GM21381 (cell line): ENCODE measurements around the gene PMEPA1.
A peak's percentile ranks its signal among the peaks of the same experiment; 100 is the strongest.

Source experiments
- ATAC-seq: cut with Tn5 transposase; IDR thresholded peaks from one replicate; pipeline ENCODE4 v1.9.1; 2021; ENCODE audit warnings: mild to moderate bottlenecking, moderate library complexity; ENCODE audit not compliant: unreplicated experiment

PMEPA1 gene

GRCh38 chr20:57712851-57713504 is 3.2 kb upstream of the PMEPA1 start:
- ATAC-seq, result no peak

- no peak for ATAC-seq
Observed at GRCh38 chr20:57712341-57712740, 2.5 kb upstream of the PMEPA1 start.

DNA sequence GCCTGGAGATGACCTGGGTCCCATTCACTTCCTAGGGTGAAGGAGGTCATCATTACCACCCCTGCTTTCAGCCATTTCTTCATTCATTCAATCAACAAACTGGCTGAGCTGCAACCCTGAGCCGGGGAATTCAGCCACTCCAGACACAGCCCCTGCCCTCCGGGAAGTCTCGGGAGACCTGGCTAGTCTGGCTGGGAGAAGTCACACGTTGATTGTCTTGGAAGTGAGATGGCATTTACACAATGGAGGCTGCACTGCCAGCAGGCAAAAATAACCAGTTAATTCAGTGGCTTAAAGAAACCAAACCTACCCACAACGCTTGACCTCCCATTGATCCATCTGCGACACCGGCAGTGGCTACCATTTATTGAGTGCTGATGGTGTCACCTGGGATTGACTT is 2.0 kb upstream of the PMEPA1 start:
- ATAC-seq, result no peak

DNA sequence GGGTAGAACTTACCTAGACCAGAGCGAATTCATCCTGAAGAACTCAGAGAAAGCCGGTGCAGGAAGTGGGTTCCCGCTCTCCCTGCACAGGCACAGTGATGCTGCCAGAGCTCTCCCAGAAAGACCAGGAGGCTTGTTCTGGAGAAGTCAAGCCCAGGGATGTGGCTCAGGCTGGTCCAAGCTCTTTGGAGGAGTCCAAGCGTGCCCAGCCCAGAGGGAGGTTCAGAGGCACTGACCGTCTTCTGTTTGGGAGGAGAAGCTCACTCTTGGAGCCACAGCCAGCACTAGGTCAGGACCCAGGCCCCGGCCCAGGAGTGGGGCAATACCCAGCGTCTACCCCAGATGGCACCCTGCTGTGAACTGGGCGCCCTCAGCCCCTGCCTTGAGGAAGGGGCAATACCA is 1.5 kb upstream of the PMEPA1 start:
- no peak for ATAC-seq

GRCh38 chr20:57710841-57711240 is 1.0 kb upstream of the PMEPA1 start:
- ATAC-seq, result no peak

DNA sequence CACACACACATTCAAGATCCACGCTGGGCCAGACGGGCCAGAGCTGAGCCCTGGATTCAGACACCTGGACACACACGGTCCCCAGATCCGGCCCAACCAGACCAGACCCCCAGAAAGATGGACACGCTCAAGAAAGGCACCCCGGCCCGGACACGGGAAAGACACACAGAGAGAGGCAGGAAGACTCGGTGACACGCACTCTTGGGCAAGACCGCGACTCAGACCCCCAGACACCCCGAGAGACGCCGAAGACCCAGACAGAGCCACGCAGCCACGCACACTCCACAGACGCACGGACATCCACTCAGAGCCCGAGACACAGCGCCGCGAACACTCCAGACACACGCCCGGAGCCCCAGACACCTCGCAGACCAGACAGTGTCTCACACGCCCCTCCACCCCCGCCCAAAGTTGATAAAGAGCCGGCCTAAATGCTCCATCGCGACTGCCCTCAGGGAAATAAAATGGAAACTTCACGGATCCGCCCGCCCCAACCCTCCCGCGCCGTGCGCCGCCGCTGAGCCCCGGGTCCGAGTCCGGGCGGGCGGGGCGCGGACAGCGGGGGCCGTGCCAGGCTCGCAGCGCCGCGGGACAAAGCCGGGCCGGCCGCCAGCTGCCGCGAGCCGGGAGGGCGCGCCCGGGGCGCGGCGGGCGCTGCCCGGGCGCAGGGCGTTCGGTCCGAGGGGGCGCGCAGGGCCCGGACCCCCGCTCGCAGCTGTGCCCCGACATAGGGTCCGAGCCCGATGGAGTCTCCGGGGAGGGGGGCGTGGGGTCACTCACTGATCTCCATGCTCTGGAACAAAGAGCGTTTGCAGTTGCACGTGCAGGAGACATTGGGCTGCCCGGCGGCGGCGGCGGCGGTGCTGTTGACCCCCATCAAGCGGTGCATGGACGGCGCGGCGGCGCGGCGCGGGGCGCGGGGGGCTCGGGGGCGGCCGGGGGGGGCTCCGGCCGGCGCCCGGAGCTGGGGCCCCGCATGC is 831 bp downstream of the PMEPA1 start:
- peak; percentile 4 for ATAC-seq

DNA sequence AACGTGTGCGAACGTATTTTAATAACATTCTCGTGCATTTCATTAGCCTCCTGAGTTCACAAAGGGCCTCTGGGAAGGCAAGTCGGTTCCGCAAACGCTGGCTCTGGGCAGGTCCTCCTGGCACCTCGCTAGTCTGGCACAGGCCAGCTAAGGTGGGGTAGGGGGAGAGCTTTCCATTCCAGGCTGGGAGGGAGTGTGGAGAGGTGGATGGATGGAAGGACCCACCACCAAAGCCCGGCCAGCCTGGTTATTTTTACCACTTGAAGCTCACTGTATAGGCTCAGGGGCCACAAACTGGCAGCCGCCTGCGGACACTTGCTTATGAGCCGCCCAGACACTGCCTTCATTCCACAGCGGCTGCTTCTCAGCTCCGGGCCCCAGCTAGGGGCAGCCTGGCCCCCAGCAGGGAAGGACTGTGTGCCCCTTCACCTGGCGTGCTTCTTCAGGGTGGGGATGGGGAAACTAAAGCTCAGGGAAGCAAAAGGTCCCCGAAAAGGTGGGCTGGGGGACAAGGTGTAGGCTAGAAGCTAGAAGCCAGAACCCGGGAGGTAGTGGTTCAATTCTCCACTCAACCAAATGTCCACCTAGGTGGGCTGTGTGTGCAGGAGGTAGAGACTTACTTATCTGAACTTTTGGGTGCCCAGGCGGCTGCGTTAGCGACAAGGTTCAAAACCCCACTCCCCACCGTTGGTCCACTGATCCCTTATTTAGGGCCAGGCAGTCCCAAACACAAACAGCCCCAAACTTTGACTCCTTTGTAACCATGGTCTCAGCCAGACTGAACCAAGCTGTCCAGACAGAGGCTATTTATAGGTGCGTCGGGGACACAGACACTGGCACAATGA is 1.7 kb downstream of the PMEPA1 start:
- no peak for ATAC-seq

GRCh38 chr20:57707320-57707719 is 2.5 kb downstream of the PMEPA1 start:
- no peak for ATAC-seq

DNA sequence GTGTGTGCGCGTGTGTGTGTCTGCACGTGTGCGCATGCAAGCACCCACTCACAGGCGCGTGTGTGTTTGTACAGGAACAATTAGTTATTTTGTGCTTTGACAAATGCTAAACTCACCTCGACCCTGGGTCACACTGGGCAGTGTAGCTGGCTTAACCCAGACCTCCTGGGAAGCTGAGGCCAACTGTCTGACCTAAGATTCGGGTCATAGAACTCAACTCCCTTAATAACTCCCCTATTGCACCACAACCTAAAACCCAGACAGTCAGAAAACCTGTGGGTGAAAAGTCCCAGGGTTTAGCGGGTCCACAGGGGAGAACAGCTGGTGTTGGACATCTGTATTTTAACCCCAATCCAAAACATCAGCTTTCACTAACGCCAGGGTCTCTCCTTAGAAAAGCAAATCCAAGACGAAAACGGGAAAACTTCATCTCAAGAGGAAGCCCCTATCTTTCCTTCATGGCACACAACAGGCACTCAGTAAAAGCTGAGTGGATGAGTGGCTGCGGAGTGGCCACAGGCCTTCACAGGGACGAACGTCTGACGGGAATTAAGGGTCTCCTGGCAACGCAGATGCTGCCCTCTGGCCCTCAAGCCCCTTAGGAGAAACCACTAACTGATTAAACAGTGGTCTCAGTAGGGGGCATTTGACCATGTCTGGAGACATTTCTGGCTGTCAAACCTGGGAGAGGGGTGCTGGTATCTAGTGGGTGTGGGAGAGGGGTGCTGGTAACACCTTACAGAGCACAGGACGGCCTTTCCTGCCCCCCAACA is 4.5 kb downstream of the PMEPA1 start:
- ATAC-seq, result no peak

GRCh38 chr20:57704245-57704644 is 5.6 kb downstream of the PMEPA1 start:
- ATAC-seq, result no peak

- no peak for ATAC-seq
Observed at GRCh38 chr20:57703013-57703412, 6.8 kb downstream of the PMEPA1 start.

DNA sequence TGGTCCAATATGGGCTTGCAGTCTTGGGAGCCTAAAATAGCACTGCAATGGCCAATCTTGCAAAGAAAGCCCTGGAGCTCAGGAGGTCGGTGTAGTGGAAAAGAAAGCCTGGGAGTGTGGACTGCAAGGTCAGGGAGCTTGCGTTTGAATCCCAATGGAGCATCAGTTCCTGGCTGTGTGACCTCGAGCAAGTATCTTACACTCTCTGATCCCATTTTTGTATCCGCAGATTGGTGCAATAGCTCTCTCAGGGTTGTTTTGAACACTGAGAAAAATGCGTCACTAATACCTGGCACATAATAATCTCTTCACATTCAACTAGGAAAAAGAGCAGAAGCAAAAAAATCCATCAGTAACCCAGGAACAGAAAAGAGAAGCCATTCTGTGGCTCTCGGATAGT is 7.3 kb downstream of the PMEPA1 start:
- ATAC-seq, result no peak

DNA sequence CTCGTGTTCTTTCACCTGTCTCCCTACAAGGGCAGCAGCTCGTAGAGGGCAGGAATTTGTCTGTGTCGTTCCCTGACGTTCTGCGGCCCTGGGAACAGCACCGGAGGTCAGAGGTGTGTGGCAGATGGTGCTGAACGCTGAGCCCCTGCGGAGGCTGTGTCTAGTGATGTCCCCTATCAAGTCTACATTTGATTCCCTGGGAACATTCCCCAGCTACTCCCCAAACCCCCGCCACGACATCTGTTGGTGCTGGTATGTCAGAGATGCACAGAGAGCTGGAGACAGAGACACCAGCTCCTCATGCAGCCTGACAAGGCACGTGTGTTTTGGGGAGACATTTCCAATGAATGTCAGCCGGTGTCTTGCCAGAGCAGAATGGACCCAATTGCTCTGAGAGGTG is 7.7 kb downstream of the PMEPA1 start:
- ATAC-seq, result no peak

- ATAC-seq, result no peak
Observed at GRCh38 chr20:57701651-57702050, 8.2 kb downstream of the PMEPA1 start.

DNA sequence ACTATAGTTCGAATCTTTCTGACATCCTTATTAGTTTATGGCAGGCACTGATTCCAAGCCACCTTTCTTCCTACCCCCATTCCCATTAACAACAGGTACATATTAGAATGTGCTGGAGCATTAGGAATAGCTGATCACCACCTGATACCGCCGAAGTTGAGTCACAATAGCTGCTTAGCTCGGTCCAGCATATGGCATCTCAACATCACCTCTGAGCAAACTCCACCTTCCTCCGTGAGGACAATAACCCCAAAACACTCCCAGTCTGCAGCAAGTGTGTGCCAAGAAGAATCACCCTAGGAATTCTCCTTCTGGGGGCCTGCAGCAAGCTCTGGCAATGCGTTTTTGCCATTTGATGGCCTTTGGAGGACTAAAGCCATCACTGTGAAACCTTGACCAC is 8.7 kb downstream of the PMEPA1 start:
- no peak for ATAC-seq

DNA sequence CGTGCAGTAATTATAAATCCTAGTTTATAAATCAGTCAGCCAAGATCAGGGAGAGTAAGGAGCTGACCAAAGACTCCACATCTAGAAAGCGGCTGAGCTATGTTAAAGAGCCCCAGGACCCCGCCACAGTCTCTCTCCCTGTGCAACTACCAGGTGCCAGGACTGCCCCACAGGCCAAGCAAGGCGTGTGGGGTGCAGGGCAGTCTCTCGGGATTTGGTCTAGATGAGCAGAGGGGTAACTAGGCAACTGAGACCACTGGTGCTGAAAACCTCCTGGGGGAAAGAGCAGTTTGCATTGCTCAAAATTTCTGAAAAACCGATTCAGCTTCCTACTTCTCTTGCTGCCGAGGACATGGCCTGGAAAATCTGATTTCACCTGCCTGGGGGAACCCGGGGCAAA is 10.4 kb downstream of the PMEPA1 start:
- no peak for ATAC-seq

- no peak for ATAC-seq
Observed at GRCh38 chr20:57698867-57699275, 10.9 kb downstream of the PMEPA1 start.

DNA sequence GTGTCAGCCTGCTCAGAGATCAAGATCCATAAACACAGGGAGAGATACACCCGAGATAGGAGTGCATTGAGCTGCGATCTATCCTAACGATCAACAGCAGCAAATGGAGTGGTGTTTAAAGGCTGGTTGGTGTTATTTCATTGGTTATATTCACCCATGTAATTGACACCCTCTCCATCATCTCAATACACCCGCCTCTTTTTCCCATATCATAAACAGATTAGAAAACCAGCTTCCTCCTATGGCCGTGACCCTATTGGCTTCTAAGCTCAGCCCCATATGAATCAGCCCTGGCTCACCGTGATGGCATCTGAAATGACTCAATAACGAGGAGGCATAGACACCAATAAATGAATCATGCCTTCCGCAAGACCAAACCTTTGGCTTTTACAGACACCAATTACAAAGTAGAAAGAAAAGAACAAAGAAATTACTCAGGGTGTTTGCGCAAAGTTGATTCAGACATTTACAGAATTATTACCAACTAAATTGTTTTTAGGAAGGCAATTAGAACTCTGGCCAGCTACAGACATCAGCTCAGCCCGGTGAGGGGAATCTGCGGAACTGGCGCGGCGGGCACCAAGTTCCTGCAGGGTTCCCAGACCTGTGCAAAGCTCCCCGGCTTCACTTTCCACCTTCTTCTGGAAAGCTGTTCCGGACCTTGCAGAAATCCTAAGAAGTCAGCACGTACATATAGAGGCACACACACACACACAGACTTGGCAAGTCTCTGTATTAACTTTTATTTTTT is 11.5 kb downstream of the PMEPA1 start:
- ATAC-seq, result no peak

GRCh38 chr20:57697543-57697942 is 12.3 kb downstream of the PMEPA1 start:
- no peak for ATAC-seq

DNA sequence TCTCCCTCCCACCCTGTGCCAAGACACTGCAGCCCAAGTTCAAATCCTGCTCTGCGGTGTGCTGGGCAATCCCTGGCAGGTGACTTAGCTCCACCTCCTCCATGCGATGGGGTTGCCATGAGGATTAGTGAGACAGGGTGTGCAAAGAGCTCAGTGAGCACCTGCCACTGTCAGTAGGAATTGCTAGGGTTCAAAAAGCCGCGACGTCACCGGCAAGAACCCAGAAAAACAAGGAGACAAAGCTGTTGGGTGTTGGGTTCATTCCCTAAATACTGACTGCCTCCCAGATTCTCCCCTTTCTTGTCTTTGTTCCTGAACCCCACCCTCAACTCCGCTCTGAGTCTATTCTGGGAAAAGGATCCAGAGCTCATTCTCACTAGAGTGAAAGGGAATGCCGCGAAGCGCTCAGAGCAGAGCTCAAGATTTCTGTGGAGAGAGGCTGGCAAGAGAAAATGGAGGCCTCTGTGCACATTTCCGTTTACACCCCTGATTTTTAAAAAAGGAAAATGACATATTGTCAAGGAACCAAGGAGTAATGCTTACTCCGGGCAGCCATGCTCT is 13.3 kb downstream of the PMEPA1 start:
- ATAC-seq, result no peak
